GM21423 (cell line): ENCODE measurements around the gene SH3BGRL2.

Source experiments
- ATAC-seq: cut with Tn5 transposase; IDR thresholded peaks from one replicate; pipeline ENCODE4 v1.9.1; 2021; ENCODE audit warnings: mild to moderate bottlenecking, moderate library complexity; ENCODE audit not compliant: unreplicated experiment

The SH3BGRL2 gene

GRCh38 chr6:79694623-79695343 is 63.7 kb downstream of the SH3BGRL2 start:
- ATAC-seq = no peak

GRCh38 chr6:79697430-79697829 is 66.3 kb downstream of the SH3BGRL2 start:
- ATAC-seq = no peak

GRCh38 chr6:79699606-79700005 is 68.5 kb downstream of the SH3BGRL2 start:
- no peak for ATAC-seq

GRCh38 chr6:79702691-79703090 is 71.6 kb downstream of the SH3BGRL2 start:
- ATAC-seq = no peak

GRCh38 chr6:79704200-79704599 is 73.1 kb downstream of the SH3BGRL2 start:
- ATAC-seq = no peak

- ATAC-seq = no peak
Observed at GRCh38 chr6:79705456-79705995, 74.4 kb downstream of the SH3BGRL2 start.

- no peak for ATAC-seq
Observed at GRCh38 chr6:79706527-79706926, 75.4 kb downstream of the SH3BGRL2 start.

GRCh38 chr6:79707621-79708020 is 76.5 kb downstream of the SH3BGRL2 start:
- ATAC-seq = no peak

- no peak for ATAC-seq
Observed at GRCh38 chr6:79708095-79708791, 77.1 kb downstream of the SH3BGRL2 start.

GRCh38 chr6:79710127-79710526 is 79.0 kb downstream of the SH3BGRL2 start:
- ATAC-seq = no peak

GRCh38 chr6:79711167-79711566 is 80.0 kb downstream of the SH3BGRL2 start:
- no peak for ATAC-seq

- ATAC-seq = no peak
Observed at GRCh38 chr6:79712144-79712543, 81.0 kb downstream of the SH3BGRL2 start.

- no peak for ATAC-seq
Observed at GRCh38 chr6:79712616-79713135, 81.5 kb downstream of the SH3BGRL2 start.

- ATAC-seq = peak; percentile 63
Observed at GRCh38 chr6:79713701-79714322, 82.7 kb downstream of the SH3BGRL2 start.

GRCh38 chr6:79717989-79718388 is 86.9 kb downstream of the SH3BGRL2 start:
- no peak for ATAC-seq

- ATAC-seq = no peak
Observed at GRCh38 chr6:79718509-79719247, 87.5 kb downstream of the SH3BGRL2 start.

GRCh38 chr6:79719248-79719960 is 88.3 kb downstream of the SH3BGRL2 start:
- ATAC-seq = no peak

- no peak for ATAC-seq
Observed at GRCh38 chr6:79724816-79725215, 93.7 kb downstream of the SH3BGRL2 start.

- ATAC-seq = no peak
Observed at GRCh38 chr6:79731471-79731870, 100.3 kb downstream of the SH3BGRL2 start.

- ATAC-seq = no peak
Observed at GRCh38 chr6:79733388-79733787, 102.3 kb downstream of the SH3BGRL2 start.
